HG03159 (cell line): ENCODE measurements around the gene NLK.
"Not testable (repeated sequence)": the region's sequence is repeated elsewhere in the genome, so short reads cannot be mapped to it uniquely, and the experiment has no call there.

Source experiments
- ATAC-seq: cut with Tn5 transposase; IDR thresholded peaks from one replicate; pipeline ENCODE4 v1.9.1; 2021; ENCODE audit warnings: mild to moderate bottlenecking, moderate library complexity; ENCODE audit not compliant: unreplicated experiment

NLK gene

DNA sequence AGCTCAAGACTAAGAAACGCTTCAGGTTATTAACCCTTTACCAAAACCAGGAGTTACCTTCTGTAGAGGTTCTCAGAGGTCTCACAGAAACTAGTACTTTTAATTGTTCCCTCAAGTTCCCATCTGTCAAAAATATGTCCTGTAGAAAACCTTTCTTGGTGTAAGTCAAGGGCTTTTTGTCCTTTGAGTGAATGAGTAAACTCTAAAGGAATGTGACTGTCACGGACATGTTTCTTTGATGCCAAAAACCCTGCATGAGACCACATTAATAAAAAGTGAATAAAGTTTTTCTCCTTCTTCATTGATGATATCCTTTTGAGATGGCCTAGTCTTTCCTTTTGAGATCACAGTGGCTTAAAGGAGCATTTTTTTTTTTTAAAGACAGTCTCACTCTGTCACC lies 102.9 kb downstream of the NLK start:
- ATAC-seq: no peak

DNA sequence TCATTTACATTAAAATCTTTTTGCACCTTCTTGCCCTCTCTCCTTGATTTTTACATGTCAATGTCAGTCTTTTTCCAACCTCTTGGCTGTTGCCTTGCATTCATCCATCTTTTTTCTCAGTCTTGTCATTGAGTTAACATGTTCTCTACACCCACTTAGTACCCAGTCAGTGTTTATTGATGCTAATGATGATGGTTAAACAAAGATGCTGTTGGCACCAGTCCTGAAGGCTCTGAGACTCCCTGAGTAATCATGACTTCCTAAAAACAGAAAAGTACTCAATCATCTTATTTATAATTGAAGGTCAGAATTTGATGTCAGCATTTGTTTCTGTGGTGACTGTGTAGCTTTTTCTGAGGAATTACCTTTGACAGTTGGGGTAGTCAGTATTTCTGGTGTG lies 104.5 kb downstream of the NLK start:
- ATAC-seq: no peak

DNA sequence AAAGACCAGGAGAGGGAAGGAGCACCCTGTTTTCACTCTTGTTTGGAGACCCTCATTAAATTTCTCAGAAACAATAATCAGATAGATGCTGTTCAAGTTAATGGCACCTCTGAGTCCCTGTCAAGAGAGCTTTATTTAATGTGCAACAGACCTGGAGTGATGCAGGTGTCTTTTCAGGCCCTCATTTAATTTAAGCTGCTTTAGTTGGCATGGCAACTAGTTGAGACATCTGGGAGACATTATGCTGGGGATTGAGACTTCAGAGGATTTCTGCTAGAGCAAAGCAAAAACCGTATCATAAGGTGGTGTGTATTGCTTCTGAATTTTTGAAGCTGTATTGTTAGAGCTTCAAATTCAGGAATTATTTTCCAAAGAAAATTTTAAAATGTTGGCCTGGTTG lies 108.5 kb downstream of the NLK start:
- ATAC-seq: no peak

DNA sequence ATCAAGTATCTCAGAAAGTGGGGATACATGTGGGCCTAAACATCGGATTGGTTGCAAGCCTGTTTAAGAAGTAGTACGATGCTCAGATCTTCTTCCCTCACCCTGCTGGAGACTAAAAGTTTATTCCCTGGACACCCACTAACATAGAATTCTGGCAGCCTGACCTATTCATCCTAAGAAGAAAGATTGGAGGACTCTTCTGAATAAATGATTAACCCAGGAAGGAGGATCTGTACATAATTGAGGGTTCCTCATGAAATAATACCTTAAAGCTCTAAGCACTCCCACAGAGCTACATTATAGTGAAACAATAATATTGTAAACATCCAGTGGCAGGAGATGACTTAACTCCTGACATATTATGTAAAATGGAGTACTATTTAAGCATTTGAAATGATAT lies 111.7 kb downstream of the NLK start:
- no peak for ATAC-seq

DNA sequence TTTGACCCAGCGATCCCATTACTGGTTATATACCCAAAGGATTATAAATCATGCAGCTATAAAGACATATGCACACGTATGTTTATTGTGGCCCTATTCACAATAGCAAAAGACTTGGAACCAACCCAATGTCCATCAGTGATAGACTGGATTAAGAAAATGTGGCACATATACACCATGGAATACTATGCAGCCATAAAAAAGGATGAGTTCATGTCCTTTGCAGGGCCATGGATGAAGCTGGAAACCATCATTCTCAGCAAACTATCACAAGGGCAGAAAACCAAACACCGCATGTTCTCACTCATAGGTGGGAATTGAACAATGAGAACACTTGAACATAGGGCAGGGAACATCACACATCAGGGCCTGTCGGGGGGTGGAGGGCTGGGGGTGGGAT lies 112.9 kb downstream of the NLK start:
- ATAC-seq: not testable (repeated sequence)

DNA sequence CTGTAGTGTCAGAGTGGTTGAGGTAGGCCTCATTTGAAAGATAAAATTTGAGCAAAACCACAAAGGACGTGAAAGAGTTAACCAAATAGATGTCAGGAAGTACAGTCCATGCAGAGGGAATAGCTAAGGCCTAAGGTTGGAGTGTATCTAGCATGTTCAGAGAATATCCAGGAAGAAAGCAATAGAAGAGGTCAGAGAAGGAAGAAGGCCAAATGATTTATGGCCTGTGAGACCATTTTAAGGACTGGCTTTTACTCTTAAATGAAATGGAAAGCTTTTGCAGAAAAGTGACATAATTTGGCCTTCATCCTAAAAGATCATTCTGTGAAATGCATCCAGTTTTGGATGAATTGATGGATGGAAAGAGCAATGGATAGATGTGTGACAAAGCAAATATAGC lies 116.5 kb downstream of the NLK start:
- ATAC-seq: no peak

DNA sequence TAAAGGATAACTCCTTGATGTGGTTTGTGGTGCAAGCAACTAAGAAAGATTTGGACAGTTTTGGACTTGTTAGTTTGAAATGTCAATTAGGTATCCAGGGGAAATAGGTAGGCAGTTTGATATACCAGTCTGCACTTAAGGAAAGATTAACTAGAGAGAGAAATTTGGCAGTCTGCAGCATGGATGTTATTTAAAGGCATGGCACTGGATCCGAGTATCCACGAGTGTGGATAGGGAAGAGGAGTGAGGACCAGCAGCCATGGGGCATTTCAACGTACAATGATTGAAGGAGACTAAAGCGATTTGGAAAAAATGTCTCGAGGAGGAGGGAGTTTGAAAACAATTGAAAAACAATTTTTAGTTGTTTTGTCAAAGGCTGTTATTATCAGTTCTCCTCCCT lies 117.4 kb downstream of the NLK start:
- no peak for ATAC-seq

DNA sequence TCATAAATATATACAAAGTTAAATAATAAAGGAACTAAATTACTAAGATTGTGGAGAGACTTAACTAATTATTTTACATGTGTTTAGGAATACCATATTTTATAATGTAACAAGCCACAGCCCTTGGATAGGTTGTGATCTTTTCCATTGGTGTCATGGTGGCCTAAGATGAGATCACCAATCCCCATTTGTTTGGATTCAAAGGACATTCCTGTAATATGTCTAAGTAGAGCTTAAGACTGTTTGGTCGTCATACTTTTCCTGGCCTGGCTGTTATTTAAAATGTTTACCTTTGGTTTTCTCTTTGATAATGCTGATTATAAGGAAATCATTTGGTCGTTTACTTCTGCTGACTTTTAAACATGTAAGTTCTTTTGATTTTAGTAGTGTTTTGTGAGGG lies 118.1 kb downstream of the NLK start:
- no peak for ATAC-seq

DNA sequence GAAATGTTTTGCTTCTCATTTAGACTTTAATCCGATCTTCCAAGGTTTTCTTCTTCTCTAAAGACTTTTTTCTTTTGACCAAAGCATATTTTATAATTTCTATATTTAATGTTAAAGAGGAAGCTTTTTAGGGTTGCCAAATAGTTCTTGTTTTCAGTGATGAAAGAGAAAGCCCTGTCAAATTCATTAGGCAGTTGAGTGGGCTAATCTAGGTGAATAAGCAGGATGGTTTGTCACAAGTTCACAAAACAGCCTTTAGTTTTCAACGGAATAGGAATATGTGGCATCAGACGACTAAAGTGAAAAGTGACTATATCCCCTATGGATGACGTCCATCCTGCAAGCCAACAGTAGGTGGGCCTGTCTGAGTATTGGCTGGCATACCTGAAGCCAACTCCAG lies 118.8 kb downstream of the NLK start:
- ATAC-seq: no peak

DNA sequence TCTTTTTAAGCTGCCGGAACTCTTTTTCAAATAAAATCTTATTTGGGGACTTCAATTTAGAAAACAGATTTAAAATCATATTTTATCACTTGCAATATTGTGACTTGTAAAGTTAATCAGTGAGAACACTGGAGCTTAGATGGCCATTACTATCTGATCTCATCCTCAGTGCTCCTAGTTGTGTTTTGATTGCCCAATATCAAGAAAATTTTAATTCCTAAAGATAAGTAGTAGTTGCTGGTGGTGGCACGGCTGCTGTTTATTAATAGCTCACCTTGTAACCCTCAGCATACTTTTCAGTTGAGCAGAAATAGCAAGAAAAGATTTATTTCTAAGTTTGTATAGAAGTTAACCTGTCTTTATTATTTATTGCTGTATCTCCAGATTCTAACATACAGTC lies 124.0 kb downstream of the NLK start:
- no peak for ATAC-seq

DNA sequence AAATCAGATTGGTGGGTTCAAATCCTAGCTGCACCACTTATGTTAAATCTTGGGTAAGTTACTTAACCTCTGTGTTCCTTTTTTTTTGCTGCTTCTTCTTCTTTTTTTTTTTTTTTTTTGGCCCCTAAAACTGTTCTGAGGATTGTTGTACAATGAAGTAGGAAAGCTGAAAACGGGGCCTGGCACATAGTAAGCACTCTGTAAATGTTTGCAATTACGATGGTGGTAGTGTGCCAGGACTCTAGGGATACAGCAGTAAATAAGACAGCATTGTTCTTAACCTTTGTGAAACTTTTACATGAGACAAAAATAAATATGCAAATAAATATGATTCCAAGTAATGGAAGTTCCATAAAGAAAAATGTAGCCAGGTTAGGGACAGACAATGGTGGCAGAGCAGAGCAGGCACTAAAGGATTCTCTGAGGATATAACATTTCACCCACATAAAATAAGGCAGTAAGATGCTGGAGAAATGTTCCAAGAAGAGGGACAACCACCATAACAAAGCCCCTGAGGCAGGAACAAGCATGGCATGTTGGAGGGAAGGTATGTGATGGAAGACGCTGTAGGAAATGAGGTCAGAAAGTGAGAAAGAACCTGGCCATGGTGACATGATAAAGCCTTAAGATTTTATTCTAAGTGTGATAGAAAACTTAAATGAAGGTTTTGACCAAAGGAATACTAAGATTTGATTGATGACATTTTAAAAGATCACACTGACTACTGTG lies 127.3 kb downstream of the NLK start:
- no peak for ATAC-seq

DNA sequence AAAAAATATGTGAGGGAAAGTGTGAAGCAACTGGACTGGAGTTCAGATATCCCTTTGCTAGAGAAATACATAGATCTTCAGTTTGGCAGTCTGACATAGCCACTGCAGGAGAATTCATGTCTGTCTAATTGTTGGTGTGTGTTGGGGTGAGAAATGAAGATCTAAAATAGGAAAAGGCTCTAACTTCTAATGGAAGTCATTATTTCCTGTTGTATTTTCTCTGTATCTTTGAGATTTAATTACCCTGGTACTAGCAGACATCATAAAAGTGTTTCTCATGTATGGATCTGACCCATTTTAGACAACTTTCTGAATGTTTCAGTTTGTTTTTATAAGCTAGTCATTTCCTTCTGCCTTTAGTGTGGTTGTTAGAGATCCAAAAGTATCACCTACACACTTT lies 128.3 kb downstream of the NLK start:
- no peak for ATAC-seq

DNA sequence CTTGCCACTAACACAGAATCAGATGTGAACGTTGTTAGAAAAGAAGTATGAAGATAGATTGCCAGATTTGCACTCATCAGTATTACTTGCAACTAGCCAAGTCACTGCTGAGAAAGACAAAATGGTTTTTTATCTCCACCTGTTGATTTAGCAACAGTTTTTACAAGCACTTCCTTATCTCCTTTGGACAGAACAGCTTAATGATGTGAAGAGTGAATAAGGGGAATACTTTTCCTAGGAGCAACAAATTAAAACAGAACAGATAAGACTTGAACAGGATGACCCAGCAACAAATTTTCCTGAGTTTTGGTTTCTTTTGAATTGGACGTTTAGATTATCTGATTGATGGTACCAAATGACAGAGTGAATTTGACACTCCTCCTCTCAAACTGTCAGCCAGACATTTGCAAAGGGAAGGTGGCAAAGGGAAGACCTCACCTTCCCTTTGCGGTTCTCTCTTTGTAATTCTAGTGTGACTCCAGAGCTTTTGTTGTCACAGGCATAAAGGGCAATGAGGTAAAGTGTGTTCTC lies 130.6 kb downstream of the NLK start:
- no peak for ATAC-seq

DNA sequence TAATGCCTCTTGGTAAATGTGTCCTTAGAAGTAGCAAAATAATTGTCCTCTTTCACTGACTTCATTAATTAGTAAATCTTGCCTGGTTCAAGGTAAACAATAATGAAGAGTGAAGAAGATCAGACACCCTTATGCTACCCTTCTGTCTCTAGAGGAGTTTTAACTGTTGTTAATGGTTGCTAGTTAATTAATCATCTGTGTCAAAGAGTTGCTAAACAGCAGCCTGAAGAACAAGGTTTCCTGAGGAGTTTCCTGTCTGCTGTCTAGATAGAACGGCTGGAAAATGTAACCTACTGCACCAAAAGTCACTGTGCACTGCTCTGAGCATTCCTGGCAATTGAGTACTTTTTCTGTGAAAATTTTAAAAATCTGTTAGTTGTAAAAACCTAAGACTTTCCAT lies 131.3 kb downstream of the NLK start:
- no peak for ATAC-seq

DNA sequence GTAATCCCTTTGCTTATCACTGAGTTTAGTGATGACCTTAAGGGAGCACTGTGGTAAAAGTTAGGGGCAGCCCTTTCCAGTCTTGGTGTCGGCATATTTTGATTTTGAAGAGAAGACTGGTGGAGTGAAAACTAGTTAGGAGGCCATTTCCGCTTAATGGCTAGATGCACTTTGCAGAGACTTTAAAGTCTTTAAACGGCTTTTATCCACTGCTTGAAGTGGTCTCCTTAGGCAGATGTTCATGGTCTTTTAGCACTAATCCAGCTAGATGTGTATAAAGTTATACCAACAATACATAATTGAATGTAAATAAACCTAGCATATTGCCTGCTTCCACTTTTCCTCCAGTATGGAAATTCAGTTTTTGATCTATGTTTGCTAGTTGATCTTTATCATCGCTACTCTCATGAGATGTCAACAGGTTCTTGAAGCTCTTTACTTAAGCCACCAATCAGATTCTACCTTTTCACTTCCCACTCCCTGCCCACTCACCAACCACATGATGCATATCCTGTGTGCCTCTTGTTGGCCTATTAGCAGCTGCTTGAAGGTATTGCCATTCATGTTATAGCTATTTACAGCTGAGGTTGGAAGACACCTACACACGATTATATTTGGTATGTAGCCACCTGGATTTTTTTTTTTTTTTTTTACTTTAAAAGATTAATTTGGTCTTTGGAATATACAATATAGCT lies 132.0 kb downstream of the NLK start:
- ATAC-seq: no peak

DNA sequence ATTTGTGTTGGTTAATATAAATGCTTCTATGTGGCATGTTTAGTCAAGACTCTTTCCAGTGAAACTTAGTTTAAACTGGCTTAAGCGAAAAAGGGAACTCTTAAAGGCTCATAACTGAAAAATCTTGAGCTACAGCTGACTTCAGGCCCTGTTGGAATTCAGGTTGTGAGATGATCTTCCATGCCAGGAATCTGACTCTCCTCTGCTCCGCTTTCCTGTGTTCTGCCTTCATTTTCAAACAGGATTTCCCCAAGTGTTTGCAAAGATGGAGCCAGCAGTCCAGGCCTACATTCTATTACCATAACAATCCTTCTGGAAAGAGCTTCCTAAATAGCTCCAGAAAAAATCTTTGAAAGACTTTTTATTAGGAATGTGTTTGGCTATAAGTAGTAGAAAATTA lies 134.9 kb downstream of the NLK start:
- ATAC-seq: no peak

DNA sequence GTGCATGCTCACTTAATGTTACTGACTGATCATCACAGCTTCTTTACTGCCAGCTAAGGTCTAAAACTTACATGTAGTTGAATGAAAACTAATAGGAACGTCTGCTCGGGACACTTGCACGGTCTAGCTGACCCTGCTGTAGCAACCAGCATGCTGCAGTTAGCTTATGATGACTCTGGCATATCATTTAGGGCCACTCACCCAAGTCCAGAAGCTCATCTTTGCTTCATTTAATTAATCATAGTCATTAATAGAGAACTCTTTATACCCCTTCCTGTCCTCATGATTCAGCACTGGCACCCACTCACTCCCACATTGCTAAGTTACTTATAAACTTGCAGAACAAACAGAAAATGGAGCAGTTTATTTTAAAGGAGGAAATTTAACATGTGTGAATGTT lies 136.3 kb downstream of the NLK start:
- no peak for ATAC-seq

DNA sequence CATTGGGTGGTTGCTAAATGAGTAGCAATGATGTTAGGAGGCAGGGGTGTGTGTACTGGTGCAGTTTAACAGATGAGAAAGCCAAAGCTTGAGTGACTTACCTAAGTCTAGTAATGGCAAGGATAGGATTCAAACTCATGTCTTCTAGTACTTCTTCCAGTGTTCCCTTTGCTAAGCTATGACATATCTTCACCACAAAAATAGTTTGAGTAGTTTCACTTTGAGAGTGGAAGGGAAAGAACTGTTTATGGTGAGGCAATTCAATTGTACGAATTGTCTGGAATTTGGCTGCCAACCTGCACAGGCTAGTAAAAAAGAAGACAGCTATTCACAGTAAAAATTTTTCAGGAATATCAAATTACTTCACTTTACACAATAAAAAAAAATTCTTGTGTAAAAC lies 138.0 kb downstream of the NLK start:
- ATAC-seq: no peak

DNA sequence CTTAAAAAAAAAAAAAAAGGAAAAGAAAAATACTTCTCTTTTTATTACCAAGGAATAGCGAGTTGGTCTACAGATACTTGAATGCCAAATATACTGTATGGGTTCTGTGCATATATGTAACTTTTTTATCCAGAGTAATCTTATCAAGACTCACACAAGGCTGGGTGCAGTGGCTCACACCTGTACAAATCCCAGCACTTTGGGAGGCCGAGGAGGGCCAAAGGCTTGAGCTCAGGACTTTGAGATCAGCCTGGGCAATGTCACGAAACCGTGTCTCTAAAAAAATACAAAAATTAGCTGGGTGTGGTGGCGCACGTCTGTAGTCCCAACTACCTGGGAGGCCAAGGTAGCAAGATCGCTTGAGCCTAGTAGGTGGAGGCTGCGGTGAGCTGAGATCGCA lies 139.1 kb downstream of the NLK start:
- ATAC-seq: no peak

DNA sequence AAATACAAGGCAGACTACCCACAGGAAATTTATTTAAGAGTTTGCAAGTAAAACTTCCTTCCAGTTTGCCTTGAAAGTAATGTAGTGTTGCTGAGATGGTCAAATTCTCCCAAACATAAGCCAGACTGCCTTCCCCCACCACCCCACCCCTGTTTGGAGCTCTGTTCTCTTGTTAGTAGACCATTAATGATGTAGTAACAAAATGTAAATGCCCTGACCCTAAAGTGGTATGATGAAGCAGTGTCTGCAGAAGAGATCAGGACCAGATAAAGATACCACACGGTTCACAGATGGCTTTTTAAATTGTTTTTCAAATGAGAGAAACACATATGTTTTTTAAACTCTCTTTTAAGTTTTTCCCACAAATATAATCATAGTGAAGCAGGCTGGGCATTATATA lies 140.1 kb downstream of the NLK start:
- ATAC-seq: no peak

DNA sequence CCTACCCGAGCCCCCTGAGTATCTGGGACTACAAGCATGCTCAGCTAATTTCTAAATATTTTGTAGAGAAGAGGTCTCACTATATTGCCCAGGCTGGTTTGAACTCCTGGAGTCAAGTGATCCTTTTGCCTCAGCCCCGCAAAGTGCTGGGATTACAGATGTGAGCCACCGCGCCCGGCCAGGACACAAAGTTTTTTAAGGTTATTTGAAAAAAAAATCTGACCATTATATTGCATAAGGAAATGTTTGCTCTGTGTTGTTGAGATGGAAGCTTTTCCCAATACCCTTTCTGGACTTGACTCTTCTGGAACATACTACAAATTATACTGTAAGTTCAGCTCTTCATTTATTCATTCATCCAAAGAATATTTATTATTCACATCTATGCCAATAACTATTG lies 143.2 kb downstream of the NLK start:
- no peak for ATAC-seq

DNA sequence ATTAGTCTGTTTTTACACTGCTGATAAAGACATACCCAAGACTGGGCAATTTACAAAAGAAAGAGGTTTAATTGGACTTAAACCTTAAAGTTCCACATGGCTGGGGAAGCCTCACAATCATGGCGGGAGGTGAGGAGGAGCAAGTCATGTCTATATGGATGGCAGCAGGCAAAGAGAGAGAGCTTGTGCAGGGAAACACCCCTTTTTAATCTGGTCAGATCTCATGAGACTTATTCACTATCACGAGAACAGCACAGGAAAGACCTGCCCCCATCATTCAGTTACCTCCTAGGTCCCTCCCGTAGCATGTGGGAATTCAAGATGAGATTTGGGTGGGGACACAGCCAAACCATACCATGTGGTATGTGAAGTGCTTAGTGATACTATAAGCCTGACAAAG lies 144.0 kb downstream of the NLK start:
- ATAC-seq: not testable (repeated sequence)

DNA sequence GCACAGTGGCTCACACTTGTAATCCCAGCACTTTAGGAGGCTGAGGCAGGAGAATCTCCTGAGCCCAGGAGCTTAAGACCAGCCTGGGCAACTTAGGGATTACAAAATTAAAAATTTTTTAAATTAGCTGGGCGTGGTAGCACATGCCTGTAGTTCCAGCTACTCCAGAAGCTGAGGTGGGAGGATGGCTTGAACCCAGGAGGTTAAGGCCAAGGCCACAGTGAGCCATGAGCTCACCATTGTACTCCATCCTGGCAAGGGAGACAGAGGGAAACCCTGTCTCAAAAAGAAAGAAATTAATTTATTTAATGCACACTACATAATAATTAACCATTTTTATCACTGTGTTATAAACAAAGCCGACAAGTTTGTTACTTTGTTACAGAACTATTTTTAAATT lies 145.5 kb downstream of the NLK start:
- ATAC-seq: no peak
